Activated CD4-positive, alpha-beta T cell treated with anti-CD3 and anti-CD28 coated beads, Interleukin-2, amount 50 U/mL, for 16 hours (primary cell): ENCODE data around the gene VIPR2.

Experiments used
- DNase-seq: peaks from one replicate; pipeline ENCODE4 v3.0.0-alpha.2; 2020

VIPR2 gene

GRCh38 chr7:159157714-159158113, 13.0 kb upstream of the VIPR2 start:
- DNase-seq: no peak

- DNase-seq: no peak
These were observed 12.0 kb upstream of the VIPR2 start for GRCh38 chr7:159156436-159157245.

GRCh38 chr7:159155410-159155809, 10.7 kb upstream of the VIPR2 start:
- no peak for DNase-seq

GRCh38 chr7:159154243-159154642, 9.6 kb upstream of the VIPR2 start:
- DNase-seq: no peak

GRCh38 chr7:159153511-159153910, 8.8 kb upstream of the VIPR2 start:
- no peak for DNase-seq

- no peak for DNase-seq
These were observed 8.1 kb upstream of the VIPR2 start for GRCh38 chr7:159152816-159153215.

- DNase-seq: no peak
These were observed 6.6 kb upstream of the VIPR2 start for GRCh38 chr7:159151231-159151630.

GRCh38 chr7:159149488-159149887, 4.8 kb upstream of the VIPR2 start:
- DNase-seq: no peak

- DNase-seq: no peak
These were observed 4.0 kb upstream of the VIPR2 start for GRCh38 chr7:159148430-159149395.

- DNase-seq: no peak
These were observed 3.0 kb upstream of the VIPR2 start for GRCh38 chr7:159147687-159148086.

GRCh38 chr7:159147246-159147645, 2.6 kb upstream of the VIPR2 start:
- no peak for DNase-seq

GRCh38 chr7:159146084-159146858, 1.6 kb upstream of the VIPR2 start:
- DNase-seq: no peak

- no peak for DNase-seq
These were observed 806 bp upstream of the VIPR2 start for GRCh38 chr7:159145490-159145855.

- DNase-seq: no peak
These were observed 598 bp downstream of the VIPR2 start for GRCh38 chr7:159143780-159144757.

- no peak for DNase-seq
These were observed 1.9 kb downstream of the VIPR2 start for GRCh38 chr7:159142730-159143129.

- DNase-seq: no peak
These were observed 2.5 kb downstream of the VIPR2 start for GRCh38 chr7:159142199-159142598.

- no peak for DNase-seq
These were observed 3.0 kb downstream of the VIPR2 start for GRCh38 chr7:159141660-159142059.

GRCh38 chr7:159141167-159141566, 3.5 kb downstream of the VIPR2 start:
- no peak for DNase-seq

GRCh38 chr7:159140170-159140910, 4.3 kb downstream of the VIPR2 start:
- no peak for DNase-seq

- no peak for DNase-seq
These were observed 5.0 kb downstream of the VIPR2 start for GRCh38 chr7:159139639-159140038.

- no peak for DNase-seq
These were observed 5.5 kb downstream of the VIPR2 start for GRCh38 chr7:159139202-159139601.
